ENCODE measurements around the gene PDZD7.
A peak's percentile ranks its signal among the peaks of the same experiment; 100 is the strongest.

PDZD7 gene

GRCh38 chr10:101002456-101002855, 28.5 kb downstream of the PDZD7 start:
- DNase-seq (ENCODE audit: low read depth, low spot score) = no peak

GRCh38 chr10:101001659-101002035, 29.3 kb downstream of the PDZD7 start:
- DNase-seq (ENCODE audit: low read depth, low spot score) = no peak

- DNase-seq (ENCODE audit: low read depth, low spot score) = no peak
Observed at GRCh38 chr10:101000915-101001658, 29.8 kb downstream of the PDZD7 start.

GRCh38 chr10:101000127-101000914, 30.6 kb downstream of the PDZD7 start:
- no peak for DNase-seq (ENCODE audit: low read depth, low spot score)

- no peak for DNase-seq (ENCODE audit: low read depth, low spot score)
Observed at GRCh38 chr10:100999742-101000126, 31.2 kb downstream of the PDZD7 start, which contains the start of gene LZTS2. Gene LZTS2, plus strand, starts transcription at chr10:100999808. Its CDS starts 2,731 bp downstream, at chr10:101002539.

GRCh38 chr10:100998991-100999741, 31.8 kb downstream of the PDZD7 start:
- DNase-seq (ENCODE audit: low read depth, low spot score) = peak; percentile 51

- DNase-seq (ENCODE audit: low read depth, low spot score) = peak; percentile 39
Observed at GRCh38 chr10:100998183-100998990, 32.5 kb downstream of the PDZD7 start.

GRCh38 chr10:100997360-100998182, 33.4 kb downstream of the PDZD7 start:
- peak; percentile 49 for DNase-seq (ENCODE audit: low read depth, low spot score)

- no peak for DNase-seq (ENCODE audit: low read depth, low spot score)
Observed at GRCh38 chr10:100996678-100997359, 34.1 kb downstream of the PDZD7 start.

- DNase-seq (ENCODE audit: low read depth, low spot score) = no peak
Observed at GRCh38 chr10:100995181-100995580, 35.7 kb downstream of the PDZD7 start.

GRCh38 chr10:100993986-100994708, 36.8 kb downstream of the PDZD7 start:
- no peak for DNase-seq (ENCODE audit: low read depth, low spot score)

- DNase-seq (ENCODE audit: low read depth, low spot score) = no peak
Observed at GRCh38 chr10:100989088-100989487, 41.8 kb downstream of the PDZD7 start.

GRCh38 chr10:100988166-100988565, 42.8 kb downstream of the PDZD7 start:
- DNase-seq (ENCODE audit: low read depth, low spot score) = no peak

- DNase-seq (ENCODE audit: low read depth, low spot score) = no peak
Observed at GRCh38 chr10:100987685-100988049, 43.3 kb downstream of the PDZD7 start.

- peak; percentile 80 for DNase-seq (ENCODE audit: low read depth, low spot score)
Observed at GRCh38 chr10:100986952-100987684, 43.8 kb downstream of the PDZD7 start, which contains the start of the genes MRPL43 and TWNK. Gene MRPL43, minus strand, starts transcription at chr10:100987497. Its CDS starts 54 bp downstream, at chr10:100987443. Gene TWNK, plus strand, starts transcription at chr10:100987543. Its CDS starts 668 bp downstream, at chr10:100988211.

- DNase-seq (ENCODE audit: low read depth, low spot score) = no peak
Observed at GRCh38 chr10:100986623-100986951, 44.3 kb downstream of the PDZD7 start.

- no peak for DNase-seq (ENCODE audit: low read depth, low spot score)
Observed at GRCh38 chr10:100985336-100985735, 45.6 kb downstream of the PDZD7 start.

GRCh38 chr10:100984672-100985177, 46.2 kb downstream of the PDZD7 start:
- DNase-seq (ENCODE audit: low read depth, low spot score) = no peak

Measured in activated CD4-positive, CD25-positive, alpha-beta regulatory T cell treated with anti-CD3 and anti-CD28 coated beads, Interleukin-2, amount 50 U/mL, for 16 hours (primary cell).